ENCODE results near the gene MKNK2.
"Not testable (repeated sequence)": the region's sequence is repeated elsewhere in the genome, so short reads cannot be mapped to it uniquely, and the experiment has no call there.

Gene MKNK2

DNA sequence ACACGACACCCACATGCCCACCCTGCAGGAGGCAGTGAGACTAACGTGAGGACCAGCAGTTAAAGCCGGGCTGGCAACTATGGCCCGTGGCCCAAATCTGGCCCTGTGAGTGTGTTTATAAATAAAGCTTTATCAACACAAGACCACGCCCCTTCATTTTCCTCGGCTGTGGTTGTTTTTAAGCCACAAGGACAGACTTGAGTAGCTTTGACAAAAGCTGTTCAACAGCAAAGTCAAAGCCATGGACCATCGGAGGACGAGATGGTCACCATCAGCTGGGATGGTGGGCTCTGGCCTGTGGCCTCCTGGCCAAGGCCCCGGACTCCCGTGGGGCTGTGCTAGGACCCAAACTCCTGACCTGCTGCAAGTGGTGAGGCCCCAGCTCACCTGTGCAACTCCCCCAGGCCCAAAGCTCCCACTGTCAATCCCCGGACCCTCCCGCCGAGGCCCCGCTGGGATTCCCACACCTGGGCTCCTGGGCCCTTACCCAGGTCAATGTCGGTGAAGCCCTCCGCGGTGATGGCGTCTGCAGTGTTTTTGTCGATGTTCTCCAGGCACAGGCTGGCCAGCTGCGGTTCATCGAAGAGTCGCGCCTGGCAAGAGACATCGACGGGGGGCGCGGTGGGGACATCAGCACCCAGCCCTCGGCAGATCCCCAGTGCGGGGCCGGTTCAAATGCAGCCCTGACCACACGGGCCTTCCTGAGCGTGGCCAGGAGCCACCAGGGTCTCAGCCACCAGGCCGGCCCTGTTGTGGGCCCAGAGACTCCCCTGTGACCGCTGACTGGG lies 60.6 kb downstream of the MKNK2 start:
- H3K36me3 ChIP-seq (ENCODE audit: control insufficient read depth in 4 of 4, insufficient read depth in 4 of 4, low read length in 3 of 4): peaks cover 7 to 67% (median 48%) of the 10 kb centered on the region in 4 experiments
- ChIA-PET CTCF (interaction anchor here (0.6 to 2.4 kb wide), 3 partner anchors 8 to 80 kb away, joined by 3 to 10 read pairs (median 3); no protein-coding TSS in a partner anchor), POLR2A (no interaction called here)
- no peaks in the 10 kb centered on the region for H3K4me1 ChIP-seq (ENCODE audit: control extremely low read depth in 1 of 4, control insufficient read depth in 4 of 4, insufficient read depth in 4 of 4, low read length in 3 of 4)
- no peaks in the 10 kb centered on the region for H3K27me3 ChIP-seq (replicated peaks in 2 of 5; ENCODE audit: control insufficient read depth in 4 of 5, insufficient read depth in 5 of 5, low read length in 4 of 5)
- H3K27ac ChIP-seq (ENCODE audit: insufficient read depth in 1 of 2, low read depth in 1 of 2, low read length in 2 of 2, poor library complexity in 1 of 2, severe bottlenecking in 2 of 2): no peak overlapping the region
- H3K9me3 ChIP-seq (ENCODE audit: control extremely low read depth in 1 of 5, control insufficient read depth in 4 of 5, insufficient read depth in 2 of 5, low read depth in 1 of 5, low read length in 4 of 5): no peaks in the 10 kb centered on the region
- 97% methylated on average over 34 of the region's 34 CpGs for WGBS (ENCODE audit: insufficient coverage)
- DNase-seq: no peak
- no peak overlapping the region for H3K4me3 ChIP-seq (ENCODE audit: control insufficient read depth in 1 of 7, extremely low read depth in 1 of 7, insufficient read depth in 4 of 7, low read depth in 2 of 7, low read length in 6 of 7)

DNA sequence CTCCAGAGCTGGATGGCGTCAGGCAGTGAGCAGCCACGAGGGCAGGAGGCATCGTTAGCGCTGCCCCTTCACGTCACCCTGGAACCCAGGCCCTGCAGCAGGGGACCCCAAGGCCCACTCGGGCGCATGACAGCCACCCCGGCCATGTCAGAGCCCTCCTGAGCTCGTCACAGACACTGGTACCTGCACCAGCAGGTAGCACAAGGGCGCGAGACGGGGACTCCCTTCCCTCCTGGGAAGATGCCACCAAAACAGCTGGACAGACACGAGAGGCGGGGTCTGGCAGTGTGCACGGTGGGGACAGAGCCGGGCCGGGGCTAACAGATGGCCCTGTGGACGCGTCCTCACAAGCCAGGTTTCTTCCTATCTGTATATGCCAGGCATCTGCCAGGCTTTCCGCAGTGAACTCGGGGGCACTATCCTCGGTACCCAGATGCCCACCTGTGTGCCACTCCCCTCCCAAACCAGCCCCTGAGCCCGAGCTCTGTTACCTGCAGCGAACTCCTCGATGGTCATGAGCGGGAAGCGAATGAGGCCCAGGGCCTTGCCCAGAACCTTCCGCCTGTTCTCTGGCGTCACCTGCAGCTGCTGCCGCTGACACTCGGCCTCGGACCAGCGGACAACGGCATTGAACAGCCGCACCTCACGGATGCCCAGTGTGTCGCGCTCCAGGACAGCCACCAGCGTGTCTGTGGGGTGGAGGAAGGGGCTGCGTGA lies 61.4 kb downstream of the MKNK2 start:
- ChIA-PET POLR2A (no interaction called here), CTCF (interaction anchor here (0.6 to 2.4 kb wide), 5 partner anchors 7 to 81 kb away, joined by 3 to 10 read pairs (median 3); no protein-coding TSS in a partner anchor)
- DNase-seq: no peak
- H3K36me3 ChIP-seq (ENCODE audit: control insufficient read depth in 4 of 4, insufficient read depth in 4 of 4, low read length in 3 of 4): peaks cover 9 to 74% (median 52%) of the 10 kb centered on the region in 4 experiments
- H3K9me3 ChIP-seq (ENCODE audit: control extremely low read depth in 1 of 5, control insufficient read depth in 4 of 5, insufficient read depth in 2 of 5, low read depth in 1 of 5, low read length in 4 of 5): no peaks in the 10 kb centered on the region
- H3K27me3 ChIP-seq (replicated peaks in 2 of 5; ENCODE audit: control insufficient read depth in 4 of 5, insufficient read depth in 5 of 5, low read length in 4 of 5): no peaks in the 10 kb centered on the region
- no peak overlapping the region for H3K4me3 ChIP-seq (ENCODE audit: control insufficient read depth in 1 of 7, extremely low read depth in 1 of 7, insufficient read depth in 4 of 7, low read depth in 2 of 7, low read length in 6 of 7)
- 95% methylated on average over 36 of the region's 40 CpGs for WGBS (ENCODE audit: insufficient coverage)
- no peaks in the 10 kb centered on the region for H3K4me1 ChIP-seq (ENCODE audit: control extremely low read depth in 1 of 4, control insufficient read depth in 4 of 4, insufficient read depth in 4 of 4, low read length in 3 of 4)
- no peak overlapping the region for H3K27ac ChIP-seq (ENCODE audit: insufficient read depth in 1 of 2, low read depth in 1 of 2, low read length in 2 of 2, poor library complexity in 1 of 2, severe bottlenecking in 2 of 2)

DNA sequence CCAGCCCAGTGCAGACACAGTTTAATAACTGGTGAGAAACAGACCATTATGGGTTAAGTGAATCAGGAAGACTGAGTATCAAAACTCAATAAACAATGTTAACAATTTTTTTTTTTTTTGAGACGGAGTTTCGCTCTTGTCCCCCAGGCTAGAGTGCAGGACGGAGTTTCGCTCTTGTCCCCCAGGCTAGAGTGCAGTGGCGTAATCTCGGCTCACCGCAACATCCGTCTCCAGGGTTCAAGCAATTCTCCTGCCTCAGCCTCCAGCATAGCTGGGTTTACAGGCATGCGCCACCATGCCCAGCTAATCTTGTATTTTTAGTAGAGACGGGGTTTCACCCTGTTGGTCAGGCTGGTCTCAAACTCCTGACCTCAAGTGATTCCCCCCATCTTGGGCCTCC lies 62.6 kb downstream of the MKNK2 start:
- H3K36me3 ChIP-seq (ENCODE audit: control insufficient read depth in 4 of 4, insufficient read depth in 4 of 4, low read length in 3 of 4): peaks cover 11 to 80% (median 56%) of the 10 kb centered on the region in 4 experiments
- not testable (repeated sequence) for H3K27me3 ChIP-seq (replicated peaks in 2 of 5; ENCODE audit: control insufficient read depth in 4 of 5, insufficient read depth in 5 of 5, low read length in 4 of 5); H3K9me3 ChIP-seq (ENCODE audit: control extremely low read depth in 1 of 5, control insufficient read depth in 4 of 5, insufficient read depth in 2 of 5, low read depth in 1 of 5, low read length in 4 of 5); DNase-seq; H3K27ac ChIP-seq (ENCODE audit: insufficient read depth in 1 of 2, low read depth in 1 of 2, low read length in 2 of 2, poor library complexity in 1 of 2, severe bottlenecking in 2 of 2); H3K4me1 ChIP-seq (ENCODE audit: control extremely low read depth in 1 of 4, control insufficient read depth in 4 of 4, insufficient read depth in 4 of 4, low read length in 3 of 4); H3K4me3 ChIP-seq (ENCODE audit: control insufficient read depth in 1 of 7, extremely low read depth in 1 of 7, insufficient read depth in 4 of 7, low read depth in 2 of 7, low read length in 6 of 7)
- ChIA-PET CTCF (interaction anchor here (1.4 kb wide), 1 partner anchor 60 kb away, joined by 4 read pairs; no protein-coding TSS in a partner anchor), POLR2A (interaction anchor here (0.6 to 0.7 kb wide), 2 partner anchors 18 to 85 kb away, joined by 3 read pairs; no protein-coding TSS in a partner anchor)
- WGBS (ENCODE audit: insufficient coverage): 97% methylated on average over 9 of the region's 10 CpGs
